Right renal cortex interstitium (tissue), 3 donors: ENCODE data around the gene IL1RAPL2. TPM values are rescaled to one million over a fixed set of nuclear protein-coding genes. Genes with fewer than 3 reads are reported as not detected.
A peak's percentile ranks its signal among the peaks of the same experiment; 100 is the strongest.
"Not testable (repeated sequence)": the region's sequence is repeated elsewhere in the genome, so short reads cannot be mapped to it uniquely, and the experiment has no call there.

ENCODE experiments used
- DNase-seq, 3 donors: peaks; one replicate each; pipeline ENCODE4 v3.0.0-alpha.2; 2013; ENCODE audit warnings: low read depth in 3 of 3, low spot score in 2 of 3
- polyA plus RNA-seq, 3 donors: library from polyadenylated mRNA; unstranded; fragments of 120-200 nt; gene quantifications; one replicate each; pipeline ENCODE4 v1.2.1, GENCODE V29; 2013; ENCODE audit not compliant: insufficient read length in 3 of 3

Gene IL1RAPL2
- polyA plus RNA-seq, 3 donors = 0.74 to 1.1 (median 0.88) TPM

DNA sequence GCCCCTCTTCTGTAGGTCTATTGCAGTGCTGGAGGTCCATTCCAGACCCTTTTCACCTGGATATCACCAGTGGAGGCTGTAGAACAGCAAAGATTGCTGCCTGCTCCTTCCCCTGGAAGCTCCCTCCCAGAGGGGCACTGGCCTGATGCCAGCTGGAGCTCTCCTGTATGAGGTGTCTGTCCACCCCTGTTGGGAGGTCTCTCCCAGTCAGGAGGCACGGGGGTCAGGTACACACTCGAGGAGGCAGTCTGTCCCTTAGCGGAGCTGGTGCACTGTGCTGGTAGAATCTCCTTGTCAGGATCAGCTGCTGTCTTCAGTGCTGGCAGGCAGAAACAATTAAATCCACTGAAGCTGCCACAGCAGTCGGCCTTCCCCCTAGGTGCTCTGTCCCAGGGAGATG, 276.6 kb downstream of the IL1RAPL2 start:
- no peak for DNase-seq

DNA sequence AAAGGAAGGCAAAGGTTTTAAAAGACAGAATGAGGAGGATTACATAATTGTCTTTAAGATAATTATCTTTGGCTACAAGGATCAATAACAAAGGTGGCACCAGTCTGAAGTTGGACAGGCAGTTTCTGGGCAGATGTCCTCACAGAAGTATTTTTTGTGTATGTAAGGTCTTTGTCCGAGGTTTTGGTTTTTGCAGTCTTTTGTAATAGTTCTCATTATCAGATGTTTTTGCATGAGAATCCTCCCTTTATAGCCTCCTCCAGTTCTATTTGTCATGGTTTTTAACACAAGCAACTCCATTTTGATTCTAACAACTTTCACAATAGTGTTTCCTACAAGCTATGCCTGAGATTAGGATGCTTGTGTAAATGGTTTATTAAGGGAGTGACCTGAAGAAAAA, 286.2 kb downstream of the IL1RAPL2 start:
- no peak for DNase-seq

DNA sequence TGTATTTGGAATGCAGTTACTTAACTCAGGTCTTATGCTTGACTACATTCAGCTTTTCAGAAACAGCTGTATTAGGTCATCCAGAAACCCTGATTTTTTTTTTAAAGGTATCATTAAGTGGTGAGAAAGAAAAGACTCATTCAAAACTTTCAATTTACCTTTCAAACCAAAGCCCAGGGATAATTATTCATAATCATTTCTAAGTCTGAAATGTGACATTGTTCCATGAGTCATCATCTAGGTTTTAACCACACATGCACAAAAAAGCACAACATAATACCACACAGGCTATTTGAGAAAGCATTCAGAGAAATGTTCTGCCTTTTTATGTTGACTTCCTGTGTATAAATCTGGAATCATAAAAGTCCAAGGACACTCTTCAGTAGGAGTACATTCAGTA, 288.2 kb downstream of the IL1RAPL2 start:
- DNase-seq = no peak

DNA sequence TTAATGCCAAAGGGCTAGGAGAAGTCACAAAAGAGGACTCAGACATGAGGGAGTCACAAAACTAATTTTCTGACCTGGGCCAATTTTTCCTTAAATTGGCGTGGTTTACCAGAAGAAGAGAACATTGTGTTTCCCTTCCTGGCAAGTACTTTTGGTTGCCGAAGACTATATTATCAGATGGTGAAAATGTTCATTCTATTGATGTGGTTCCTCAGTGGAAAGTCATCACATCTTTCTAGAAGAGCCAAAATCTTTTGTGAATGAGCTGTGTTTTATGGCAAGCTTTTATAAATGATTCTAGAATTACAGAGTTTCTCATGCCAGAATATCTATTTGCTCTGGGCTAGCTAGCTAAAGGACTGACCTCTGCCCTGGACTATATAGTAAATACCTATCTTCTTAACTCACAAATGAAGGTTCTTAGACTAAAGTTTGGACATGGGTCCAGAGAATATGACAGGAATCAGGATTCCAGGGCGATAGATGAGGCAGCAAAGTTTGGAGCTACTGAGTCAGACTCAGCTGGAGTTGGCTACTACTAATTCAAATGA, 288.9 kb downstream of the IL1RAPL2 start:
- no peak for DNase-seq

DNA sequence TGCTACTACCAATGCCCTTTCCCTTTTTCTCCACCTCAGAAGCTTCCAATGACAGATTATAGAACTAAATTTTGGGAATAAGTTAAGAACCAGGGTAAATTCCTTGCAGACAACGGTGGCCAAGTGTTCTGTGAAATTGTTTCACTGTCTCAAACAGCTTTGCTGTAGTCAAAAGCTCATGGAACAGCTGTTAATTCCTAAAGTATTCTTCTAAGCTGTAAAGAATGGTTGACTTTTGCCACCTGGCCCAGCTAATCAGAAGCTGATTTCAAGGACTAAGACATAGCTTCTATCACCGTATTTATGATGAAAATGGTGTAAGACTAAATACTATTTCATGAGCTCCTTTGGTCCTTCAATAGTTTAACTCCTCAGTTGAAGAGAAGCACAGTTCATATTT, 297.5 kb downstream of the IL1RAPL2 start:
- no peak for DNase-seq

DNA sequence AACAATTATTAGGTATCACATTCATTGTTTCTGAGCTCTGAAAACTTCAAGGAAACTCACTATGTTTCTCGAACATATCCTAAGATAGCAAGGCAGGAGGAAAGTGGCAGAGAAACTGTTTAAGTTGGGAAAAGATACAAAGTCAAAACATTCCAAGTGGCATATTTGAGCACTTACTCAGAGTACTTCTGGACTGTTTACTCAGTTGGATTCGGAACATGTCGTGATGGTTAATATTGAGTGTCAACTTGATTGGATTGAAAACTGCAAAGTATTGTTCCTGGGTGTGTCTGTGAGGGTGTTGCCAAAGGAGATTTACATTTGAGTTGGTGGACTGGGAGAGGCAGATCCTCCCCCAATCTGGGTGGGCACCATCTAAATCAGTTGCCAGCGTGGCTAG, 298.3 kb downstream of the IL1RAPL2 start:
- no peak for DNase-seq

DNA sequence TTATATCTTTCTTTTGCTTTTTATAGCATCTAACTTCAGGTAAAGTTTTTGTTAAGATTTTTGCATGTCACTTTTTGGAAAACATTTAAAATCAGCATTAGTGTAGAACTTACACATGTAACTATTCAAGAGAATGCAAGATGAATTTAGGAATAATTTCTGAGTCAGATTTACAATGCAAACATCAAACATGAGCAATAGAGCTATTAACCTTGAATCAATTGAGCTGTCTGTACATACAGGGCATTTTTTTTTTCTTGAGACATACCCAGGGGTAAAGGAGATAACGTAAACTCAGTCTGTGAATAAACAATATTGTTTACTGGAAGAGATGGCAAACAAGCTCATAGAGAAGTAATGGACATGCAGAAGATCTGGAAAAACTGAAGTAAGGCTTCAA, 311.5 kb downstream of the IL1RAPL2 start:
- no peak for DNase-seq

DNA sequence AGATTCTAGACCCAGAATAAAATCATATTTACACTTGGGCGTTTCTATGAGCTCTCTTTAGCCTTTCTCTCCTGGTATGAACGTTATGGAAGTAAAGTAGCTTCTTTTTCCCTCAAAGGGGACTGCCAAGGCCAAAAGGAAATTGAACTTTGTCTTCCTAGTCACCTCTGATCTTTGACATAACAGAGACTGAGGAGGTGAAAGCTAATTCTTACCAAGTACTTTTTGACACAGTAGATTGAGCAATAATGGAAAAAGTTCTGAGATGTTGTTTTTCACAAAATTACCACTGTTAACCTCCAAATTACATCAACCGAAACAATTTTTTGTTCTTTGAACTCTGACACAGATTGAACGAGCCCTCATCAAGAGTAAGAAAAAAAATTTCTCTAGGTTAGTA, 336.1 kb downstream of the IL1RAPL2 start:
- DNase-seq = no peak

DNA sequence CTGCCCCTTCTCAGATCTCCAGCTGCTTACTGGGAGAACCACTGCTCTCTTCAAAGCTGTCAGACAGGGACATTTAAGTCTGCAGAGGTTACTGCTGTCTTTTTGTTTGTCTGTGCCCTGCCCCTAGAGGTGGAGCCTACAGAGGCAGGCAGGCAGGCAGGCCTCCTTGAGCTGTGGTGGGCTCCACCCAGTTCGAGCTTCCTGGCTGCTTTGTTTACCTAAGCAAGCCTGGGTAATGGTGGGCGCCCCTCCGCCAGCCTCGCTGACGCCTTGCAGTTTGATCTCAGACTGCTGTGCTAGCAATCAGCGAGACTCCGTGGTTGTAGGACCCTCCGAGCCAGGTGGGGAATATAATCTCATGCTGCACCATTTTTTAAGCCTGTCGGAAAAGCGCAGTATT, 343.7 kb downstream of the IL1RAPL2 start:
- DNase-seq = not testable (repeated sequence)

DNA sequence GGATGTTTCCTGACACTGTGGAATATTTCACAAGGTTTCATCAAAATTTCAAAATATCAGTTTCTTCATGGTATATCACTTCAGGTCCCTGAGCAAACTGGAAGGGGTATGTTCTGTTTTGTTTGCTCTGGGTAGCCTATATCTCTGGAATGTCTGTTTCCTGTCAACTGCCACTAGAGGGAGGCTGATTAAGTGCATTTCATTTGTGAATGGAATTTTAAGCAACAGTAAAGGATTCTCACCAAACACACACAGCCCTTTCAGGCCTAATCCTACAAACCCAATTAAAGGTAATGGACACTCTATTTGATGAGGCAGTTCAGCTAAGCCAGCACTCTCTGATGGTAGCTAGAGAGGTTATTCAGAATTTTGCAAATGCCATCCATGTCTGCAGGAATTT, 347.3 kb downstream of the IL1RAPL2 start:
- DNase-seq = no peak

DNA sequence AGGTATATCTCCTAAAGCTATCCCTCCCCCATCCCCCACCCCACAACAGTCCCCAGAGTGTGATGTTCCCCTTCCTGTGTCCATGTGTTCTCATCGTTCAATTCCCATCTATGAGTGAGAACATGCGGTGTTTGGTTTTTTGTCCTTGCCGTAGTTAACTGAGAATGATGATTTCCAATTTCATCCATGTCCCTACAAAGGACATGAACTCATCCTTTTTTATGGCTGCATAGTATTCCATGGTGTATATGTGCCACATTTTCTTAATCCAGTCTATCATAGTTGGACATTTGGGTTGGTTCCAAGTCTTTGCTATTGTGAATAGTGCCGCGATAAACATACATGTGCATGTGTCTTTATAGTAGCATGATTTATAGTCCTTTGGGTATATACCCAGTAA, 348.7 kb downstream of the IL1RAPL2 start:
- not testable (repeated sequence) for DNase-seq

DNA sequence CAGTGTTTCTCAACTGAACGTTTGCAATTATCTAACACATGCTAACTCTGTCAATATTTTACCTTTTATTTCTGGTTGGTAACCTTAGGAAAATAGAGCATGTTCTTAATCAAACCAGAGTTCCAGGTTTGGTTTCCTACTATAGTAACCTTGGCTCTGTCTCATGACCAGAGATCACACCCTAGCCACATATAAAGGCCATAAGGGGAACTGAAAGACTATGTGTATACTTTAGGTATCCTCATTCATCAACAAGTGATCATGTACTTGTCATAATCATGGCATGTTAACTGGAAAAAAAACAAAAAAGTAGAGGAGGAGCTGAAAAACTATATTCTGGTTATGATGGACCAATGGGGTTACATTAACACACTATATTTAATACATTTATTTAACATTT, 352.1 kb downstream of the IL1RAPL2 start:
- DNase-seq = no peak

DNA sequence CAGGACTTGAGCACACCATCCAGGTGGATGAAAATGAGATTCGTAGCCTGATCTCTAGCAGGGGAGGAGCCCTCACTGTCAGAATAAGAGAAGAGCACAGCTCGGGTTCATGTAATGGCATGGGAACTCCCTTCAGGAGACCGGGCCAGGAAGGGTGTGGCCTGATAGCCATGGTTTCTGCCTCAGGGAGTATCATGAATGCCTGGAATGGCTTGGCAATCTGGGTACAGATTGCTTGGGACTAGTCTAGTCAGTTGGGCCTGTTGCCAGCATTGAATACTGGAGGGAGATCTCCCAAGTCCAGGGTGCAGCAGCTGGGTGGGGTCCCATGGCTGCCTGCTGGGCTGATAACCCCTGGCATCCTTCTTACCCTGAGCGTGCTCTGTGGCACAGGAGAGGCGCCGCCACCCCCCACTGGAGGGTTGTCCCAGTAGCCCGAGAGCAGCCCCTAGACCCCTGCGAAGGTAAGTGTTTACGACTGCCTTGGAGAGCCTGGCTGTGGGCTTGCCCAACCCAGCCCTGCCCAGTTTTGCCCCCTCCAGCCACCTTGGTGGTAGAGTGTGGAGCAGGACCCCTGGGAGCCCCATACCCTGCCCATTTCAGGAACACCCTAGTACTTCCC, 355.7 kb downstream of the IL1RAPL2 start:
- DNase-seq = no peak

DNA sequence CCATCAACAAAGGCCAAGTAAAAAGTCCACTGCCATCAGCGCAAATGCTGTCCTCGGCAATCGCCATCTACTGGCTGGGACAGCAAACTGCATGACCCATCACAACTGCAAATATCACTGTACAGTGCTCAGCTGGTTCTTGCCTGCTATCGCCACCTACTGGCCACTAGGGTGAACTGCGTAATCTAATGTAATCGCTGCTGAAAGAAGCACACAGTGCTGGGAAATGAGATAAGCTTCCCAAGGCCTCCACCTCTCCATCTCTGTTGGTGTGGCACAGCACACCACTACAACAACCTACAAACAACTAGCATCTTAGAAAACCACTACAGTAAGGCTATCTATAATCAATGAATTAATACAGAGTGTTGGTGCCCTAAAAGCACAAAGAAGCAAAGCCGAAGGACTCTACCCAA, 356.2 kb downstream of the IL1RAPL2 start:
- DNase-seq = peak; percentile 9 to 23 (median 12)

DNA sequence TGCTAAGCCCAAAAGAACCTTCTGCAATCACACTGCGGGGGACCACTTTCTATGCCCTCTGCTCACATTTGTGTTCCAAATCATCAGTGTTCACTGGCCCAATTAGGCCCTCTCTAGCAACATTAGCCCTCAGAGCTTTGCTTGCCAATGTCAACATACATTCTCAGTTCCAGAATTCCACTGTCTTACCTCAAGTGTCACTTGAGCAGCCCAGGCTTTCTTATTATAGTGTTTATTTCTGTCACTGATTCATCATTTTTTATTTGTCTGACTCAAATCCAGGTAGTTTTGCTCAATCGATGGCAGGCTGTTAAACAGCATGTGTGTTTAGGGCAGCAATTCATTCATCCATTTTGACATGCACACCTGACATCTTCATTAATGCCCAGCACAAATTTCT, 363.3 kb downstream of the IL1RAPL2 start:
- DNase-seq = no peak

DNA sequence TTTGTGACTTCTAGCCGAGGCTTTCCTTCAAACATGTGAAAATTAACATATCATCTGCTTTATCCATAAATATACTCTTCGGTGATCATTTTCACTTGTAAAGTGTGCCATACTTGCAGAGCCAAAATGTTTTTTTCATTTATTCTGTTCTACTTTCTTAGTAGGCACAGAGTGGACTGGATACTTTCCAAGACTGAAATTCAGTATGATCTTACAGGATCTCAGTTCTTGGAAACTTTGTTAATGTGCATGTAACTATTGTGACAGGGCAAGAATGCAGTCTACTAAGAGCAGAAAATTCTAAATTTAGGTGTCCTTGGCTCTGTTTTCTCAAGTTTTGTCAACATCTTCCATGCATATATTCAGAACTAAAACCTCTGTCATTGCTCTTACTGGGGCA, 369.6 kb downstream of the IL1RAPL2 start:
- no peak for DNase-seq

DNA sequence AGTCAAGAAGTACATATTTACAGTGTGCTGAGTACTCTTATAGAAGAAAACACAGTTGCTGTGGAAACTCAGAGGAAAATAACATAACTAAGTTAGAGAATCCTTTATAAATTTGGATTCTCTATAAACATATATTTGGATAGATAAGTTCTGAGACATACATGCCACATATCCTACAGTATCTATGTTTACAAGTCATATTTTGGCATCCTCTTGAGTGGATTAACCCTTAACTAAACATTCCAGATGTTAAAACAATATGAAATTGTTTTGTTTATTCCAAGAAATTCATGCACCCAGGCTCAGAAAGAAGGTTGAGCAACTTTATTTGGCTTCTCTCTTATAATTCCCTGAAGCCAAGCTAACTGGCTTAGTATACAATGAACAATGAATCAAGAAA, 387.3 kb downstream of the IL1RAPL2 start:
- DNase-seq = no peak

DNA sequence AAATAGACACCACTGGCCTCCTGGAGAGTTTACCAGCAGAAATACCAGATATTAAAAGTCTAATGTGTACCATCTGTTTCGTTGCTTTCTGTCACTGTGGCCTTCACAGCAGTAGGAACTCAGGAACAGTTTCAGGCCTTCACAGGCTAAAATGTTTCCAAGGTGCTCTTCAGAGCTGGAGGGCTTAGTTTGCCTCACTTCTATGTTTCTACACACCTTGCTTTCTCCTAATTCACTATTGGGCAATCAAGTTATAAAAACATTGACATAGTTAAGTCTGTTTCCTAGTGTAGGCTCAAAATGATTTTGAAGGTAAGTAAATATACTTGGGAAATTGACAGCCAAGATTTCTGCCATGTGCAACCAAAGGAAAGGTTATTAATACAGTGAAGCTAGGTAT, 395.9 kb downstream of the IL1RAPL2 start:
- DNase-seq = no peak

DNA sequence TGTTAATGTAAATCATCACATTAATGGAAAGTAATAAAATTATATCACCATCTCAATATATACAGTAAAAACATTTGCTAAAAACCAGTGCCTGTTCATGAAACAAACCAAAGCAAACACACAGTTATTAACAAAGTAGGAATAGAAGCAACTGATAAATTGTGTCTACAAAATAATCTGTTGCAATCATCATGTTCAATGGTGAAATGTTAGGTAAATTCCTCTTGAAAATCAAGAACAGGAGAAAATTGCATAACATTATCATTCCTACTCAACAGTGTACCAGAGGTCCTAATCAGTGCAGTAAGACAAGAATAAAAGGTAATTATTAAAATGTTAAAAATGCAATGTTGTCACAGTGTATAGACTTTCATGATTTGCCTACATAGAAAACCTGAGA, 402.2 kb downstream of the IL1RAPL2 start:
- DNase-seq = no peak

DNA sequence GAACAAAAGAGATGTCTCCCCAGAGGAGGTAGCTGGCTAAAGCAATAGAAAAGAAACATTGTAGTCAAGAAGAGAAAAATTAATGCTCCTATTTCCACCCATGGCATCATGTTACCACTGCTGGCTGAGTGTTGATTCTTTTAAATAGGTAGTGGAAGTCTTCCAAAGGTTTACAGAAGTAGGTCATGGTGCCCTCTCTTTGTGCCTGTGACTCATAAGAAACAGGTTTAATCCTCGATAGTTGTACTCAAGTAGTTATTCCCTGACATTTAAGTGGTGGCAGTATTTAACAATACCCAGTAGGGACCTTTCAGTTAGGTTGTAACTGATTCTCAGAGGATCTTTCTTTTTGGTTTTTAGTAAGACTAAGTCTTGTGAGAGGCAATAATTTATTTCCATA, 406.7 kb downstream of the IL1RAPL2 start:
- DNase-seq = no peak

DNA sequence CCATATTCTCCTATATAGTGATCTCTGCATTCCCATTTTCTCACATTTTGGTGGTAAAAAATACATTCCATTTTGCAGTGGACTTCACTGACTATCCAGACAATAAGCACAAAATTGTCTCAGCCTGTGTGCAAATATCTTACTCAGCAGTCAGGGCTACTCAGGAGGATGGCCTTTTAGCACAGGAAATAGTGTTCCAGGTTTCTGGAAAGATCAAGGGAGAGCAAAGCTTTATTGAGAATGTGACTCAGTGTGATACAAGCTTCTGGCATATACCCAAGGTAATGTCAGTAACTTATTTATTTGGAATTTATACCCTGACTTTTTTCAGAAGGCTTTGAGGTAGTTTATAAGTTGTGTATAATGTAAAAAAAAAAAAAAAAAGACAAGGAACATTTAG, 421.1 kb downstream of the IL1RAPL2 start:
- no peak for DNase-seq

DNA sequence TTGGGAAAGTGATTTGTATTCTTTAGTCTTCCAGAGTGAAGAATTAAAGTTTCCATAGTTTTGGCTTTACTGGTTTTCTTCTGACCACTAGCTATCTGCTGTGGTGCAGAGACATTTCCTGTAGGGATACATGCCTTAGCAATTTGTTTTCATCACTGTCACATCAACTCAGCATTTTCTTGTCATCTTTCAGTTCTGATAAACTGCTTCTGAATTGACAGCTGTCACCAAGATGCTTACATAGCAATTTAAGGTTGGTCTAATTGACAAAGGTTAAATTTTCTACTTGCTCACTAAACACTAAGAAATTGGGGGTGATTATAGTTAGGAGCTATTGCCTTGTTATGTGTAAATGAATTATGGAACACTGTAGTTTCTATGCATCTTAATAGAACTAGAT, 422.0 kb downstream of the IL1RAPL2 start:
- DNase-seq = no peak

DNA sequence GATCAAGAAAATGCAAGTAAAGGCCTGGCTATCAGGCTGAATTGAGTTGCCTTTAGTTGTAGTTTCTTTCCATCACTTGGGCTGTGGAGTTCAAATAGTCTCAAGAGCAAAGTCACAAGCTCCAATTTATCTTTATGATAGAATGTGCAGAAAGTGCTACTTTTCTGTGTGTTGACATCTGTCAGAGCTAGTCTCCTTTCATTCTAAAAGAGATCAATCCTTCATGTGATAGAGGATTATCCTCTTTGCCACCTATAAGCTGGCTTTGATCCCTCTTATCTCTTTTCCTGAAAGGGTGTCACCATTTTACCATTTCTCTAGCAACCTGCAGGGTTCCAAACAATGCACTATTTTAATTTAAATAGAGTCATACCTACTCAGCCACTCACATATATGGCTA, 429.5 kb downstream of the IL1RAPL2 start:
- no peak for DNase-seq
